HUES48 (cell line): ENCODE results near the gene ZNF77.
"Not testable (repeated sequence)": the region's sequence is repeated elsewhere in the genome, so short reads cannot be mapped to it uniquely, and the experiment has no call there.

Source experiments
- H3K27ac ChIP-seq: one replicate; pipeline ENCODE4 v1.7.0; 2013; ENCODE audit warnings: low read depth, low read length, inconsistent platforms
- H3K27me3 ChIP-seq: 2 replicates; pipeline ENCODE4 v1.6.1; 2013; ENCODE audit warnings: mild to moderate bottlenecking, low read length; ENCODE audit not compliant: control insufficient read depth, insufficient read depth
- H3K36me3 ChIP-seq: 2 replicates; pipeline ENCODE4 v1.6.1; 2013; ENCODE audit warnings: low read length; ENCODE audit not compliant: control insufficient read depth, insufficient read depth
- H3K4me1 ChIP-seq: 2 replicates; pipeline ENCODE4 v1.6.1; 2013; ENCODE audit warnings: mild to moderate bottlenecking, low read length; ENCODE audit not compliant: control insufficient read depth, insufficient read depth
- H3K4me3 ChIP-seq: 2 replicates; pipeline ENCODE4 v1.5.1; 2013; ENCODE audit warnings: mild to moderate bottlenecking, low read depth, low read length
- H3K9ac ChIP-seq: 2 replicates; pipeline ENCODE4 v1.6.1; 2013; ENCODE audit warnings: mild to moderate bottlenecking, low read depth, low read length, moderate library complexity
- H3K9me3 ChIP-seq: 2 replicates; pipeline ENCODE4 v1.6.1; 2013; ENCODE audit warnings: low read length; ENCODE audit not compliant: control insufficient read depth, insufficient read depth

ZNF77 gene

DNA sequence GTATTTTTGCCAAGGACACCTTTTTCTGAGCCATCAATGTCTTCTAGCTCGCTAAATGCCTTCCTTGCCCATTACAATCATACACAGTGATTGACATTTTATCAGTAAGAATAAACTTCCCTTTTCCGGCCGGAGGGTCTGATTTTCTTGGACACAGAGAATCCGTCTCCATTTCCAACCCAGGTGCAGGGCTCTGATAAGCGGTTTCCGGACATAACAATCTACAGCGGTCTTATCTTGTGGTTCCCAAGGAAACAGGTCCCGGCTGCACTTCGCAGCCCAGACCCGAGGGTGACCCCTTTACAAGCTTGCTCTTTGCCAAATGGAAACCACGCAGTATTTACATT is 5.1 kb upstream of the ZNF77 start:
- Histone ChIP-seq H3K36me3 (no peaks in the 10 kb centered on the region), H3K4me3 (peak overlapping the region; percentile 92), H3K9me3 (no peaks in the 10 kb centered on the region), H3K27me3 (no peaks in the 10 kb centered on the region), H3K9ac (peak overlapping the region; percentile 68), H3K4me1 (no peaks in the 10 kb centered on the region), H3K27ac (peak overlapping the region; percentile 93)

DNA sequence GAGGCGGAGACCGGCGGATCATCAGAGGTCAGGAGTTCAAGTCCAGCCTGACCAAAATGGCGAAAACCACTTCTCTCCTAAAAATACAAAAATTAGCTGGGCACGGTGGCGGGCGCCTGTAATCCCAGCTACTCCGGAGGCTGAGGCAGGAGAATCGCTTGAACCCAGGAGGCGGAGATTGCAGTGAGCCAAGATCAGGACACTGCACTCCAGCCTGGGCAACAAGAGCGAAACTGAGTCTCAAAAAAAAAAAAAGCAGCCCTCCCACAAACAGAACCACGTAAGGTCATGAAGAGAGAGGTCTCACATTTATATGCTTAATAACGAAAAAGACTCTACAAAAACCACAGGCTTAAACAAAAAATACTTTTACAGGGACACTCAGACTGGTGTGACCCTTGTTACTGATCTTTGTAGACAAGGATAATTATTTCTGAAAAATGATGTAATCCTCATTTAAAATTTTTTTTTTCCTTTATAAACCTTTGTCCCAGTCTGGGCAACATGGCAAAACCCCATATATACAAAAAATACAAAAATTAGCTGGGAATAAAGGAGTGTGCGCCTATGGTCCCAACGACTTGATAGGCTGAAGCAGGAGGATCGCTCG is 909 bp upstream of the ZNF77 start:
- no peaks in the 10 kb centered on the region for H3K36me3 ChIP-seq
- peak overlapping the region; percentile 31; the same call in 1 of the 2 replicates for H3K9ac ChIP-seq
- no peaks in the 10 kb centered on the region for H3K9me3 ChIP-seq
- H3K4me3 ChIP-seq: peak overlapping the region; percentile 77
- no peak overlapping the region for H3K27ac ChIP-seq
- no peaks in the 10 kb centered on the region for H3K4me1 ChIP-seq
- no peaks in the 10 kb centered on the region for H3K27me3 ChIP-seq

DNA sequence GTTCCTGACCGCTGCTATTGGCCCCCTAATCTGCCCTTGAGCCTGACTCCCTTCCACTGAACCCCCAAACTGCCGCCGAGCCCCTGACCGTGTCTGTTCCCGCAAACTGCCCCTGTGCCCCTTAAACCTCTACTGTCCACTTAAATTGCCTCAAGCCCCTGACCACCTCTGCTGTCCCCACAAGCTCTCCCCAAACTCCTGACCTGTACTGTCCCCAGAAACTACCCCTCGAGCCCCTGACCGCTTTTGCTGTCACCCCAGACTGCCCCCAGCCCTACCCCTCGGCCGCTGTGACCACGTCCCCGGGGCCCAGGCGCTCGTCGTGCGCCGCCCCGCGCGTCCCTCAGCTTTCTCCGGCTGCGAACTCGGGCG is 382 bp downstream of the ZNF77 start:
- no peak overlapping the region for H3K9ac ChIP-seq

DNA sequence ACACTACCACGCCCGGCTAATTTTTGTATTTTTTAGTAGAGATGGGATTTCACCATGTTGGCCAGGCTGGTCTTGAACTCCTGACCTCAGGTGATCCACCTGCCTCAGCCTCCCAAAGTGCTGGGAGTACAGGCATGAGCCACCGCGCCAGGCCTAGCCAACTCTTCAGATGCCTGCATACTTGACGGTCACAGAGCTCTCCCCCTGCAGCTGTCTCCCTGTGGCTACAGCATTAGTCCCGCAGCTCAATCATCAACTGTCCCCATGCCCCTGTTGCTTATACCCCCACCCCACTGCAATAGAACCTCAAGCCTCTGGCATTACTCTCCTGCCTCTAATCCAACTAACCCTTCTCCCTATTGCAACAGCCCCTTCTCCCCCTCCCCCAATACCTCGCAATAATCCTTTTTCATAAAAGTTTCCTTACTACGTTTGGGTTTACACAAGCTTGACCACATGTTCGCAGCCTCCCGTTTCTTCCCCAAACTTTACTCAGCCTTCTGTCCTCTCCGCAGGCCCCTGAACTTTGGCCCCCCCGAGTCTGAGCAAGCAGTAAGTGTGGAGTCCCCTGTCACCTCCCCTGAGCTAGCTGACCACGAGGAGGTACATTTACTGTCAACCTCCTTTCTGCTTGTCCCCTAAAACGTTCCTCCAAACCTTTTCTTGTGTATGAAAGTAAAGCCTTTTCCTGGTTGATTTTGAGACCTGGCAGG is 1.7 kb downstream of the ZNF77 start:
- peaks cover 14% of the 10 kb centered on the region for H3K36me3 ChIP-seq
- no peak overlapping the region for H3K27ac ChIP-seq

More for the DNA sequence above, 382 bp downstream of the ZNF77 start:
- H3K4me1 ChIP-seq: no peaks in the 10 kb centered on the region
- peak overlapping the region; percentile 77 for H3K4me3 ChIP-seq
- H3K9me3 ChIP-seq: no peaks in the 10 kb centered on the region
- H3K36me3 ChIP-seq: peaks cover 3% of the 10 kb centered on the region
- H3K27me3 ChIP-seq: no peaks in the 10 kb centered on the region
- H3K27ac ChIP-seq: no peak overlapping the region

DNA sequence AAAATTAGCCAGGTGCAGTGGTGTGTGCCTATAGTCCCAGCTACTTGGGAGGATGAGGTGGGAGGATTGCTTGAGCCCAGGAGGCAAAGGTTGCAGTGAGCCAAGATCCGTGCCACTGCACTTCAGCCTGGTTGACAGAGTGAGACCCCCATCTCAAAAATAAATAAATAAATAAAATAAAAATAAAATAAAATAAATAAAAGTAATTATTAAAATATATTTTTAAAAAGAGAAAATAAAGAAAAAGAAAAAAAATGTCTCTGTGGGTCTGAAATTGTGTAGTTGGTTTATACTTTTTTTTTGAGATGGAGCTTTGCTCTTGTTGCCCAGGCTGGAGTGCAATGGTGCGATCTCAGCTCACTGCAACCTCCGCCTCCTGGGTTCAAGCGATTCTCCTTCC is 8.9 kb downstream of the ZNF77 start:
- Histone ChIP-seq H3K9me3 (peaks cover 50% of the 10 kb centered on the region), H3K36me3 (peaks cover 55% of the 10 kb centered on the region)
- H3K4me1 ChIP-seq, H3K27me3 ChIP-seq, H3K4me3 ChIP-seq, H3K9ac ChIP-seq, H3K27ac ChIP-seq: not testable (repeated sequence)

More for the DNA sequence above, 1.7 kb downstream of the ZNF77 start:
- H3K4me3 ChIP-seq: no peak overlapping the region
- H3K27me3 ChIP-seq: no peaks in the 10 kb centered on the region
- 0 out of 2 replicates have a peak, but pooled peaks cover 2% of the 10 kb centered on the region for H3K9me3 ChIP-seq
- H3K9ac ChIP-seq: no peak overlapping the region
- H3K4me1 ChIP-seq: no peaks in the 10 kb centered on the region

DNA sequence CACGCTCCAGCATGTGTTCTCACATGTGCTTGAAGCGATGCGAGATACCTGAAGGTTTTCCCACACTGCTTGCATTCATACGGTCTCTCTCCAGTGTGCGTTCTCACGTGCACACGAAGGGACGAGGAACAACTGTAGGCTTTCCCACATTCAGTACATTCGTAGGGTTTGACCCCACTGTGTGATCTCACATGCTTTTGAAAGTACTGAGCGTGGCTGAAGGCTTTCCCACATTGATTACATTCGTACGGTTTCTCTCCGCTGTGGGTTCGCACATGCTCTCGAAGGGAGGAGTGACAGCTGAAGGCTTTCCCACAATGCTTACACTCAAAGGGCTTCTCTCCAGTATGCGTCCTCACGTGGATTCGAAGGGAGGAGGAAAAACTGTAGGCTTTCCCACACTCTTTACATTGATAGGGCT is 11.3 kb downstream of the ZNF77 start:
- no peak overlapping the region for H3K9ac ChIP-seq
- no peak overlapping the region for H3K4me3 ChIP-seq
- H3K9me3 ChIP-seq: peaks cover 51% of the 10 kb centered on the region
- H3K27ac ChIP-seq: no peak overlapping the region
- H3K36me3 ChIP-seq: peaks cover 46% of the 10 kb centered on the region
- no peaks in the 10 kb centered on the region for H3K27me3 ChIP-seq
- H3K4me1 ChIP-seq: no peaks in the 10 kb centered on the region

DNA sequence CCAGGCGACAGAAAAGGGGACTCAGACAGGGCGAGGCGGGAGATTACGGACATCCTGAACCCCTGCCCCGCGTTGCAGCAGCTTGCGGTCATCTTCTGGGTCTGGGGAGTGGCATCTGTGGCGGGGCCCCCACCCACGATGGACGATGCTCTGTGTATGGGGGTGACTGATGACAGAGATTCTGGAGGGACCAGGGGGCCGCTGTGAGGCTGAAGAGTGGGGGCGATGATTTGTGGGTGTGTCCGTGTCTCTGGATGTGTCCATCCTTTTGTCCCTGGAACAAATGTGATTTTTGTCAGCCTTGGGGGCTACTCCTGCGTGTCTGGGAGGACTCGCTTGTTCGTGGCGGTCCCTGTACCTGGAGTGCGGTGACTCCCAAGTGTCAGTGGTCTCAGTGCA is 17.7 kb downstream of the ZNF77 start:
- H3K9ac ChIP-seq: no peak overlapping the region
- no peaks in the 10 kb centered on the region for H3K36me3 ChIP-seq
- H3K4me3 ChIP-seq: no peak overlapping the region
- H3K27ac ChIP-seq: no peak overlapping the region
- peaks cover 12% of the 10 kb centered on the region for H3K4me1 ChIP-seq
- H3K27me3 ChIP-seq: no peaks in the 10 kb centered on the region
- H3K9me3 ChIP-seq: peaks cover 4% of the 10 kb centered on the region; the same call in 1 of the 2 replicates

DNA sequence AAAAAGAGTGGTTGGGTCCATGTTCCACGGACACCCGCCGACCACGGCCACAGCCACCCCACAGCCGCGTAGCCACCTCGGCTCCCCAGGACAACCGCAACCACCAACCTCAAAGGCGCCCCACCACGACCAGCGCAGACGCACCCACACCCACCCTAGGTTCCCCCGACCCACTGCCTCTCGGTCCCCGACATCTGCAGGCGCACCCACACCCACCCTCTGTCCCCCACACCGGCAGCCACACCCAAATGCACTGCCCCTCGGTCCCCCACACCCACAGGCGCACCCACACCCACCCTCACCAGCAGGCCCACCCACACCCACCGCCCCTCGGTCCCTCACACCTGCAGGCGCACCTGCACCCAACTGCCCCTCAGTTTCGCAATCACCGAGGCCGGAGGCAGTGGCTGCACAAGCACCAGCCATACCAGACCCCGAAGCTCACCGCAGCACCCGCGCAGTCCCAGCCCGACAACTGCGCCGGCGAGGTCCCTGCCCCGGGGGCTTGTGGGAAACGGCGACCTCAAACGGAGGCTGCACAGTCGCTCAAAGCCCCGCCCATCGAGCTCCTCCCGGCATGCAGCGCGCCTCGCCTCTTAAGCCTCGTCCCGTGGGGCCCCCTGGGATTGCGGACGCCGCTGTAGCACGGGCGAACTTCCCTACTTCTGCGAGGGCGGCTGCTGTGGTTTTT is 18.3 kb downstream of the ZNF77 start:
- H3K4me1 ChIP-seq: peaks cover 12% of the 10 kb centered on the region
- peaks cover 3% of the 10 kb centered on the region; the same call in 1 of the 2 replicates for H3K9me3 ChIP-seq
- H3K27ac ChIP-seq: no peak overlapping the region
- no peak overlapping the region for H3K4me3 ChIP-seq
- no peak overlapping the region for H3K9ac ChIP-seq
- H3K36me3 ChIP-seq: no peaks in the 10 kb centered on the region
- H3K27me3 ChIP-seq: no peaks in the 10 kb centered on the region

DNA sequence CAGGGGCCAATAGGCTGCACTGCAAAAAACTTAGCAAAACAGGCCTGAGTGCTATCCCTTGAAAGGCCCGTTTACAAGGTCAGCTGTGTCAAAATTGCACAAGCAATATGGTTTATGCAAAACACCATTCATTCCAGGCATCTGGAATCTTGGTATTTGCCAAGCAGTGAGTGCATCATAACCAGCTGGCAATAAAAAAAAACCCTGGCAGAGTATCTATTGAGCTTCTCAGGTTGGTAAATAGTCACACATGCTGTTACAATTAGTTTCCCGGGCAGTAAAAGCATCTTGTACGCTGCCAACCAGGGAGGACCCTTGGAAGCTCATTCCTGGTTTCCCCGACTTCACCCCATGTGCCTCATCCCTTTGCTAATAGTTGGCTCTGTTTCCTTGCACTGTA is 21.3 kb downstream of the ZNF77 start:
- no peaks in the 10 kb centered on the region for H3K27me3 ChIP-seq
- no peak overlapping the region for H3K9ac ChIP-seq
- peaks cover 12% of the 10 kb centered on the region for H3K4me1 ChIP-seq
- peaks cover 14% of the 10 kb centered on the region for H3K36me3 ChIP-seq
- H3K4me3 ChIP-seq: no peak overlapping the region
- H3K9me3 ChIP-seq: no peaks in the 10 kb centered on the region
- H3K27ac ChIP-seq: no peak overlapping the region

DNA sequence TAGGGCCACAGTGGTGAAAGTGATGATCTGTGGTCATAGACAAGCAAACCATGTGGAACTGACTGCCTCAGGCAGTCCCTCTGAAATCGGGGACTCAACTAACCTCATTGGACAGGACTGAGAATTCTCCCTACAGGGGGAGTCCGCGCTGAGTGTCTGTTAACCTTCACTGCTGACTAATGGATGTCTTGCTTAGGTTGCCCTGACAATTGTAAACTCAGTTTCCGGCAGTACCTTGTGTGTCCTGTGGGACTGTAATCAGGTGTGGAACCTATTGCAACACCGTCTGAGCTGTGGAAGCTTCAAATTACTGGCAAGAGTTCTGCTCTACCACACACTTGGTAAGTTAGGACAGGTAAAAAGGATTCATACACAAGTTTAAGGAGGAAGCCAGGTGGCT is 21.8 kb downstream of the ZNF77 start:
- H3K4me3 ChIP-seq: no peak overlapping the region
- H3K9ac ChIP-seq: no peak overlapping the region
- H3K36me3 ChIP-seq: peaks cover 18% of the 10 kb centered on the region
- no peaks in the 10 kb centered on the region for H3K27me3 ChIP-seq
- peak overlapping the region; percentile 21 for H3K27ac ChIP-seq
- H3K4me1 ChIP-seq: peaks cover 12% of the 10 kb centered on the region
- peaks cover 2% of the 10 kb centered on the region for H3K9me3 ChIP-seq
